ENCODE results near the gene CYB5R3.

Gene CYB5R3

GRCh38 chr22:42644422-42645340 lies 4.5 kb downstream of the CYB5R3 start:
- no peak for DNase-seq

GRCh38 chr22:42643634-42644421 lies 5.4 kb downstream of the CYB5R3 start:
- DNase-seq = no peak

- DNase-seq = no peak
Measured at GRCh38 chr22:42642806-42643633, 6.2 kb downstream of the CYB5R3 start.

- no peak for DNase-seq
Measured at GRCh38 chr22:42641801-42642413, 7.3 kb downstream of the CYB5R3 start.

GRCh38 chr22:42639541-42640241 lies 9.5 kb downstream of the CYB5R3 start:
- DNase-seq = no peak

GRCh38 chr22:42637555-42637954 lies 11.6 kb downstream of the CYB5R3 start:
- DNase-seq = no peak

GRCh38 chr22:42636506-42636905 lies 12.7 kb downstream of the CYB5R3 start:
- no peak for DNase-seq

GRCh38 chr22:42635531-42635930 lies 13.7 kb downstream of the CYB5R3 start:
- DNase-seq = no peak

- no peak for DNase-seq
Measured at GRCh38 chr22:42633013-42633412, 16.2 kb downstream of the CYB5R3 start.

GRCh38 chr22:42632096-42632495 lies 17.1 kb downstream of the CYB5R3 start:
- DNase-seq = no peak

GRCh38 chr22:42630901-42631602 lies 18.1 kb downstream of the CYB5R3 start:
- DNase-seq = no peak

GRCh38 chr22:42630211-42630610 lies 19.0 kb downstream of the CYB5R3 start:
- no peak for DNase-seq

- DNase-seq = no peak
Measured at GRCh38 chr22:42627981-42628380, 21.2 kb downstream of the CYB5R3 start.

- DNase-seq = no peak
Measured at GRCh38 chr22:42626951-42627625, 22.1 kb downstream of the CYB5R3 start.

- DNase-seq = no peak
Measured at GRCh38 chr22:42626431-42626830, 22.8 kb downstream of the CYB5R3 start.

GRCh38 chr22:42625416-42625815 lies 23.8 kb downstream of the CYB5R3 start:
- DNase-seq = no peak

- DNase-seq = no peak
Measured at GRCh38 chr22:42624551-42625106, 24.6 kb downstream of the CYB5R3 start.

- no peak for DNase-seq
Measured at GRCh38 chr22:42623756-42624441, 25.3 kb downstream of the CYB5R3 start.

GRCh38 chr22:42623301-42623751 lies 25.9 kb downstream of the CYB5R3 start:
- DNase-seq = no peak
